ENCODE data around the gene KCP.
A peak's percentile ranks its signal among the peaks of the same experiment; 100 is the strongest.
"Not testable (repeated sequence)": the region's sequence is repeated elsewhere in the genome, so short reads cannot be mapped to it uniquely, and the experiment has no call there.

Gene KCP

GRCh38 chr7:128913870-128914565, 3.5 kb upstream of the KCP start:
- peaks cover 76% of the 10 kb centered on the region for H3K27me3 ChIP-seq (ENCODE audit: insufficient read depth, low read length)
- no peak overlapping the region for H3K4me3 ChIP-seq (ENCODE audit: low read length)

GRCh38 chr7:128912709-128913495, 2.4 kb upstream of the KCP start:
- Histone ChIP-seq H3K4me1 (ENCODE audit: insufficient read depth, low read length) (peaks cover 11% of the 10 kb centered on the region), H3K27me3 (ENCODE audit: insufficient read depth, low read length) (peaks cover 76% of the 10 kb centered on the region)
- H3K4me3 ChIP-seq (ENCODE audit: low read length); H3K9me3 ChIP-seq (ENCODE audit: low read length); H2AFZ ChIP-seq (ENCODE audit: low read depth, low read length); H3K36me3 ChIP-seq (ENCODE audit: insufficient read depth, low read length): not testable (repeated sequence)

More at GRCh38 chr7:128913870-128914565, 3.5 kb upstream of the KCP start:
- Histone ChIP-seq H3K9me3 (ENCODE audit: low read length) (peaks cover 7% of the 10 kb centered on the region), H3K36me3 (ENCODE audit: insufficient read depth, low read length) (no peaks in the 10 kb centered on the region), H2AFZ (ENCODE audit: low read depth, low read length) (no peak overlapping the region), H3K4me1 (ENCODE audit: insufficient read depth, low read length) (peaks cover 7% of the 10 kb centered on the region)

- H3K4me1 ChIP-seq (ENCODE audit: insufficient read depth, low read length), result peaks cover 11% of the 10 kb centered on the region
- H3K36me3 ChIP-seq (ENCODE audit: insufficient read depth, low read length), result no peaks in the 10 kb centered on the region
- H3K9me3 ChIP-seq (ENCODE audit: low read length), result peaks cover 7% of the 10 kb centered on the region
- H3K27me3 ChIP-seq (ENCODE audit: insufficient read depth, low read length), result peaks cover 75% of the 10 kb centered on the region
- no peak overlapping the region for H2AFZ ChIP-seq (ENCODE audit: low read depth, low read length)
- H3K4me3 ChIP-seq (ENCODE audit: low read length), result no peak overlapping the region
These were observed 1.8 kb upstream of the KCP start for GRCh38 chr7:128912281-128912680.

GRCh38 chr7:128911423-128912031, 1.0 kb upstream of the KCP start:
- no peaks in the 10 kb centered on the region for H3K36me3 ChIP-seq (ENCODE audit: insufficient read depth, low read length)
- peaks cover 11% of the 10 kb centered on the region for H3K4me1 ChIP-seq (ENCODE audit: insufficient read depth, low read length)
- H3K4me3 ChIP-seq (ENCODE audit: low read length), result no peak overlapping the region
- no peak overlapping the region for H2AFZ ChIP-seq (ENCODE audit: low read depth, low read length)
- peaks cover 67% of the 10 kb centered on the region for H3K27me3 ChIP-seq (ENCODE audit: insufficient read depth, low read length)
- peaks cover 2% of the 10 kb centered on the region for H3K9me3 ChIP-seq (ENCODE audit: low read length)

- Histone ChIP-seq H3K4me1 (ENCODE audit: insufficient read depth, low read length) (peaks cover 11% of the 10 kb centered on the region), H3K27me3 (ENCODE audit: insufficient read depth, low read length) (peaks cover 53% of the 10 kb centered on the region), H3K9me3 (ENCODE audit: low read length) (no peaks in the 10 kb centered on the region), H3K4me3 (ENCODE audit: low read length) (no peak overlapping the region), H3K36me3 (ENCODE audit: insufficient read depth, low read length) (no peaks in the 10 kb centered on the region), H2AFZ (ENCODE audit: low read depth, low read length) (peak overlapping the region; percentile 20)
These were observed 612 bp downstream of the KCP start for GRCh38 chr7:128909625-128910568.

GRCh38 chr7:128908750-128909624, 1.5 kb downstream of the KCP start:
- Histone ChIP-seq H3K36me3 (ENCODE audit: insufficient read depth, low read length) (no peaks in the 10 kb centered on the region), H3K4me3 (ENCODE audit: low read length) (no peak overlapping the region), H2AFZ (ENCODE audit: low read depth, low read length) (no peak overlapping the region), H3K4me1 (ENCODE audit: insufficient read depth, low read length) (peaks cover 11% of the 10 kb centered on the region), H3K27me3 (ENCODE audit: insufficient read depth, low read length) (peaks cover 44% of the 10 kb centered on the region), H3K9me3 (ENCODE audit: low read length) (no peaks in the 10 kb centered on the region)

- H2AFZ ChIP-seq (ENCODE audit: low read depth, low read length), result no peak overlapping the region
- H3K4me3 ChIP-seq (ENCODE audit: low read length), result no peak overlapping the region
- peaks cover 11% of the 10 kb centered on the region for H3K4me1 ChIP-seq (ENCODE audit: insufficient read depth, low read length)
- H3K27me3 ChIP-seq (ENCODE audit: insufficient read depth, low read length), result peaks cover 49% of the 10 kb centered on the region
- no peaks in the 10 kb centered on the region for H3K9me3 ChIP-seq (ENCODE audit: low read length)
- no peaks in the 10 kb centered on the region for H3K36me3 ChIP-seq (ENCODE audit: insufficient read depth, low read length)
These were observed 3.5 kb downstream of the KCP start for GRCh38 chr7:128906766-128907559.

GRCh38 chr7:128906001-128906765, 4.3 kb downstream of the KCP start:
- Histone ChIP-seq H3K4me1 (ENCODE audit: insufficient read depth, low read length) (peaks cover 11% of the 10 kb centered on the region), H3K9me3 (ENCODE audit: low read length) (no peaks in the 10 kb centered on the region), H3K36me3 (ENCODE audit: insufficient read depth, low read length) (no peaks in the 10 kb centered on the region), H3K27me3 (ENCODE audit: insufficient read depth, low read length) (peaks cover 41% of the 10 kb centered on the region), H3K4me3 (ENCODE audit: low read length) (no peak overlapping the region), H2AFZ (ENCODE audit: low read depth, low read length) (no peak overlapping the region)

GRCh38 chr7:128904381-128905197, 5.9 kb downstream of the KCP start:
- no peaks in the 10 kb centered on the region for H3K36me3 ChIP-seq (ENCODE audit: insufficient read depth, low read length)
- peaks cover 28% of the 10 kb centered on the region for H3K27me3 ChIP-seq (ENCODE audit: insufficient read depth, low read length)
- H2AFZ ChIP-seq (ENCODE audit: low read depth, low read length), result no peak overlapping the region
- peaks cover 9% of the 10 kb centered on the region for H3K4me1 ChIP-seq (ENCODE audit: insufficient read depth, low read length)
- H3K9me3 ChIP-seq (ENCODE audit: low read length), result no peaks in the 10 kb centered on the region
- no peak overlapping the region for H3K4me3 ChIP-seq (ENCODE audit: low read length)

GRCh38 chr7:128903621-128904361, 6.7 kb downstream of the KCP start:
- H3K27me3 ChIP-seq (ENCODE audit: insufficient read depth, low read length), result peaks cover 20% of the 10 kb centered on the region
- no peaks in the 10 kb centered on the region for H3K36me3 ChIP-seq (ENCODE audit: insufficient read depth, low read length)
- no peak overlapping the region for H2AFZ ChIP-seq (ENCODE audit: low read depth, low read length)
- peaks cover 1% of the 10 kb centered on the region for H3K4me1 ChIP-seq (ENCODE audit: insufficient read depth, low read length)
- H3K4me3 ChIP-seq (ENCODE audit: low read length), result no peak overlapping the region
- no peaks in the 10 kb centered on the region for H3K9me3 ChIP-seq (ENCODE audit: low read length)

Measured in neuron (in vitro differentiated cells).